SK-N-SH (cell line): ENCODE data around the gene ITGB6. TPM values are rescaled to one million over a fixed set of nuclear protein-coding genes. Genes with fewer than 3 reads are reported as not detected.

Experiments
- CTCF ChIA-PET: fragments of 300-600, 350-600 bp; formaldehyde crosslinking; extraction: SDS; loops from one replicate; lab custom pipeline; 2021; lab: Yijun Ruan, JAX
- POLR2A ChIA-PET: fragments of 350-600 bp; sonication (Branson Sonifier 250); formaldehyde crosslinking; extraction: SDS; loops from one replicate; lab custom pipeline; 2020; ENCODE audit warnings: antibody characterized with exemption, inconsistent platforms; lab: Yijun Ruan, JAX
- DNase-seq: peaks from one replicate; pipeline ENCODE4 v3.0.0; 2012
- H2AFZ ChIP-seq: fragments of 200-600 bp; sonication (generic); 2 replicates; pipeline ENCODE4 v1.8.1; 2016; ENCODE audit warnings: antibody characterized with exemption, mild to moderate bottlenecking, low read depth
- H3F3A ChIP-seq: fragments of 200-600 bp; sonication (generic); replicated peaks from 2 replicates; pipeline ENCODE3; 2016; ENCODE audit warnings: antibody characterized with exemption, mild to moderate bottlenecking; ENCODE audit not compliant: insufficient read depth
- H3K27ac ChIP-seq, 2 experiments: fragments of 200-500 bp in 1 of 2; fragments of 200-600 bp in 1 of 2; sonication (Bioruptor generic) in 1 of 2; sonication (generic), shearing (Covaris generic) in 1 of 2; 2 replicates each; pipeline versions ENCODE4 v1.5.1 to v1.6.1; 2014 to 2016; ENCODE audit warnings: low read depth in 2 of 2, inconsistent platforms in 1 of 2, low read length in 1 of 2, mild to moderate bottlenecking in 1 of 2, mixed read lengths in 1 of 2
- H3K27me3 ChIP-seq: fragments of 200-600 bp; sonication (generic), shearing (Covaris generic); 2 replicates; pipeline ENCODE4 v1.6.1; 2016; ENCODE audit warnings: mixed run types; ENCODE audit not compliant: insufficient read depth
- H3K36me3 ChIP-seq, 2 experiments: fragments of 200-500 bp in 1 of 2; fragments of 200-600 bp in 1 of 2; sonication (Bioruptor generic) in 1 of 2; sonication (generic) in 1 of 2; replicated peaks in 1 of 2; 2 replicates each; pipeline versions ENCODE3 to v1.5.1; 2014 to 2016; ENCODE audit warnings: low read length in 1 of 2, mild to moderate bottlenecking in 1 of 2; ENCODE audit not compliant: insufficient read depth in 2 of 2, control insufficient read depth in 1 of 2
- H3K4me1 ChIP-seq, 2 experiments: fragments of 200-500 bp in 1 of 2; fragments of 200-600 bp in 1 of 2; sonication (Bioruptor generic) in 1 of 2; sonication (generic), shearing (Covaris generic) in 1 of 2; 2 replicates each; pipeline versions ENCODE4 v1.5.1 to v1.6.1; 2014 to 2016; ENCODE audit warnings: low read depth in 1 of 2, low read length in 1 of 2, mixed run types in 1 of 2; ENCODE audit not compliant: insufficient read depth in 2 of 2, control insufficient read depth in 1 of 2
- H3K4me2 ChIP-seq: fragments of 200-600 bp; sonication (generic), shearing (Covaris generic); 2 replicates; pipeline ENCODE4 v1.6.1; 2017; ENCODE audit warnings: mixed run types
- H3K4me3 ChIP-seq, 2 experiments: fragments of 200-500 bp in 1 of 2; fragments of 200-600 bp in 1 of 2; sonication (Bioruptor generic) in 1 of 2; sonication (generic), shearing (Covaris generic) in 1 of 2; 2 replicates each; pipeline versions ENCODE4 v1.5.1 to v1.8.1; 2014 to 2016; ENCODE audit warnings: low read depth in 2 of 2, inconsistent platforms in 1 of 2, low read length in 1 of 2, mild to moderate bottlenecking in 1 of 2, mixed read lengths in 1 of 2, moderate library complexity in 1 of 2
- H3K79me2 ChIP-seq: fragments of 200-600 bp; sonication (generic); 2 replicates; pipeline ENCODE4 v1.8.1; 2017; ENCODE audit warnings: mild to moderate bottlenecking; ENCODE audit not compliant: insufficient read depth
- H3K9ac ChIP-seq: fragments of 200-600 bp; sonication (generic); 2 replicates; pipeline ENCODE4 v1.6.1; 2017; ENCODE audit warnings: mixed run types
- H3K9me2 ChIP-seq: fragments of 200-600 bp; sonication (generic); 2 replicates; pipeline ENCODE4 v1.6.1; 2017; ENCODE audit warnings: mixed run types
- H3K9me3 ChIP-seq: fragments of 200-600 bp; sonication (generic); 2 replicates; pipeline ENCODE4 v1.6.1; 2017; ENCODE audit warnings: mixed run types, mild to moderate bottlenecking, moderate library complexity
- H4K20me1 ChIP-seq: fragments of 200-600 bp; sonication (generic); 2 replicates; pipeline ENCODE4 v1.6.1; 2017; ENCODE audit warnings: mild to moderate bottlenecking, mixed run types; ENCODE audit not compliant: insufficient read depth
- ELF1 ChIP-seq: IDR thresholded peaks from 2 replicates; pipeline ENCODE4 v1.4.0; 2012
- EZH2phosphoT487 ChIP-seq: fragments of 200-600 bp; sonication (generic); IDR thresholded peaks from 2 replicates; pipeline ENCODE4 v1.6.1; 2017; ENCODE audit warnings: low read depth, mixed run types, mild to moderate bottlenecking, antibody characterized with exemption, moderate library complexity, borderline replicate concordance
- FOSL2 ChIP-seq: IDR thresholded peaks from 2 replicates; pipeline ENCODE4 v1.4.0; 2012; ENCODE audit warnings: low read depth, mild to moderate bottlenecking, moderate library complexity, borderline replicate concordance
- FOXM1 ChIP-seq: IDR thresholded peaks from 2 replicates; pipeline ENCODE4 v1.4.0; 2012; ENCODE audit warnings: low read depth, mild to moderate bottlenecking
- GABPA ChIP-seq: IDR thresholded peaks from 2 replicates; pipeline ENCODE4 v1.4.0; 2012; ENCODE audit warnings: low read depth, mild to moderate bottlenecking
- JUND ChIP-seq: IDR thresholded peaks from 2 replicates; pipeline ENCODE4 v1.4.0; 2012
- MEF2A ChIP-seq: IDR thresholded peaks from 2 replicates; pipeline ENCODE4 v1.4.0; 2012; ENCODE audit warnings: low read depth, borderline replicate concordance
- MXI1 ChIP-seq: IDR thresholded peaks from 2 replicates; pipeline ENCODE4 v1.6.1; 2012; ENCODE audit warnings: mild to moderate bottlenecking, low read depth, low read length, improper control_type of control experiment
- NRF1 ChIP-seq: IDR thresholded peaks from 2 replicates; pipeline ENCODE4 v1.6.1; 2012; ENCODE audit warnings: low read depth, mild to moderate bottlenecking, low read length
- POLR2AphosphoS5 ChIP-seq: IDR thresholded peaks from 2 replicates; pipeline ENCODE4 v1.6.1; 2012; ENCODE audit warnings: low read depth, low read length
- RAD21 ChIP-seq: IDR thresholded peaks from 2 replicates; pipeline ENCODE4 v1.6.1; 2012; ENCODE audit warnings: mild to moderate bottlenecking, low read length
- RFX5 ChIP-seq: IDR thresholded peaks from 2 replicates; pipeline ENCODE4 v1.6.1; 2012; ENCODE audit warnings: mild to moderate bottlenecking, improper control_type of control experiment, low read length
- SMC3 ChIP-seq: IDR thresholded peaks from 2 replicates; pipeline ENCODE4 v1.6.1; 2012; ENCODE audit warnings: low read depth, low read length, improper control_type of control experiment
- TEAD4 ChIP-seq: IDR thresholded peaks from 2 replicates; pipeline ENCODE4 v1.4.0; 2012; ENCODE audit warnings: mild to moderate bottlenecking, borderline replicate concordance; ENCODE audit not compliant: insufficient read depth
- YY1 ChIP-seq: IDR thresholded peaks from 2 replicates; pipeline ENCODE4 v1.4.0; 2012; ENCODE audit warnings: low read depth, mild to moderate bottlenecking
- WGBS: methylation state at CpG from one replicate; pipeline ENCODE4 v1.1.6; 2017; ENCODE audit warnings: low lambda C conversion rate; 5-methylcytosine and 5-hydroxymethylcytosine counted together
- polyA plus RNA-seq, 3 experiments: library from polyadenylated mRNA; depleted of rRNA; stranded (reverse); fragments of >200 nt; gene quantifications; 2 replicates each; pipeline ENCODE4 v1.2.3, GENCODE V29; 2012
- TF ChIP-seq, protein P1 (sequence below): fragments of 200-600 bp; sonication (generic); IDR thresholded peaks from 2 replicates; pipeline ENCODE4 v1.6.1; 2017; ENCODE audit warnings: antibody characterized with exemption, mild to moderate bottlenecking, moderate library complexity
- TF ChIP-seq, protein P2 (sequence below): IDR thresholded peaks from 2 replicates; pipeline ENCODE4 v1.4.0; 2012; ENCODE audit warnings: low read depth
- TF ChIP-seq, protein P3 (sequence below): fragments of 150-350 bp; IDR thresholded peaks from 2 replicates; pipeline ENCODE4 v1.6.1; 2017; ENCODE audit warnings: antibody characterized with exemption, low read length, low read depth, borderline replicate concordance
- TF ChIP-seq, protein P4 (sequence below): IDR thresholded peaks from 2 replicates; pipeline ENCODE4; 2012
- TF ChIP-seq, protein P5 (sequence below): IDR thresholded peaks from 2 replicates; pipeline ENCODE4 v1.4.0; 2012; ENCODE audit warnings: low read depth, borderline replicate concordance
- TF ChIP-seq, protein P6 (sequence below): fragments of 150-350 bp; IDR thresholded peaks from 2 replicates; pipeline ENCODE4 v1.6.1; 2016; ENCODE audit warnings: mild to moderate bottlenecking, low read depth, low read length

ITGB6 gene
- polyA plus RNA-seq, 1 of the 3 experiments (the other 2 are of a cell fraction): 0.10 TPM

DNA sequence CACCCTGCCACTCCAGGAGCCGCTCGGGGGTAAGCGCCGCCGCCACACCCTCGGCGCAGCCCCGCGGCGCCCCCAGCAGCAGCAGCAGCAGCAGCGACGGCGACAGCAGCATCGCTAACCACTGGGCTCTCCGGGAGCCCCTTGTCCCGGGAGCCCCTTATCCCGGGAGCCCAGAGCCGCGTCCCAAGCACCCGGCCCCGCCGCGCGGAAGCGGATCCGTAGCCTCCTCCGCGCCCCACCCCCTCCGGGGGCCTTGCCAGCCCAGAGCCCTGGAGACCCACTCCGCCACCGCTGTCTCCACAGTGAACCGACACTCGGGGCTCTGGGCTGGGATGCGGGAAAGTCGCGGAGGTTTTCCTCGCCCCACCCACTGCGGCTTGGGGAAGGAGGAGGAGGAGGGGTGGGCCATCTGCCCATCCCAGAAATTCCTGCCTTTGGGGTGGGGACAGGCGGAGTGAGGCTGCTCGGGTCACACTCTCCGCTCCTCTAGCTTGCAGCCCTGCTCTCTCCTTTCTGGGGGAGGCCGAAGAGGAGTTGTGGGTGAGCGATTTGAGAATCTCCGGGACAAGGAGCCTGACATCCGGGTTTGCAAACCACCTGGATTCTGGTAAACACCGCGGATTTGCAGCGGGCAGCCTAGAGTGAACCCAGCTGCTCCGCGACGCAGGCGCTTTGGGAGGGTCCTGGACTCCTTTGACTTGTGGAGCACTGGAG, 137.6 kb downstream of the ITGB6 start, which contains the start of gene PLA2R1:
PLA2R1 (minus strand) TSS at position 324 of the 714 bp plus-strand sequence; CDS start at position 112, 212 bp downstream.
- Histone ChIP-seq H3K27ac (no peak within 1 kb of the TSS), H3K36me3 (no peaks in the 10 kb centered on the region), H2AFZ (no peak within 1 kb of the TSS), H3K9me2 (no peaks in the 10 kb centered on the region), H3K4me3 (no peak within 1 kb of the TSS), H3K4me1 (peaks cover 0 to 16% of the 10 kb centered on the region in 2 experiments; a peak in 2 of 4 replicates), H3F3A (no peaks in the 10 kb centered on the region), H3K9me3 (no peaks in the 10 kb centered on the region), H4K20me1 (no peaks in the 10 kb centered on the region), H3K27me3 (no peaks in the 10 kb centered on the region), H3K9ac (no peak within 1 kb of the TSS), H3K79me2 (no peaks in the 10 kb centered on the region), H3K4me2 (no peak within 1 kb of the TSS)
- DNase-seq: no peak
- TF ChIP-seq ELF1 (no peak), MEF2A (no peak), JUND (no peak), RFX5 (no peak), EZH2phosphoT487 (no peak), FOXM1 (no peak)
- TF ChIP-seq, protein P1, sequence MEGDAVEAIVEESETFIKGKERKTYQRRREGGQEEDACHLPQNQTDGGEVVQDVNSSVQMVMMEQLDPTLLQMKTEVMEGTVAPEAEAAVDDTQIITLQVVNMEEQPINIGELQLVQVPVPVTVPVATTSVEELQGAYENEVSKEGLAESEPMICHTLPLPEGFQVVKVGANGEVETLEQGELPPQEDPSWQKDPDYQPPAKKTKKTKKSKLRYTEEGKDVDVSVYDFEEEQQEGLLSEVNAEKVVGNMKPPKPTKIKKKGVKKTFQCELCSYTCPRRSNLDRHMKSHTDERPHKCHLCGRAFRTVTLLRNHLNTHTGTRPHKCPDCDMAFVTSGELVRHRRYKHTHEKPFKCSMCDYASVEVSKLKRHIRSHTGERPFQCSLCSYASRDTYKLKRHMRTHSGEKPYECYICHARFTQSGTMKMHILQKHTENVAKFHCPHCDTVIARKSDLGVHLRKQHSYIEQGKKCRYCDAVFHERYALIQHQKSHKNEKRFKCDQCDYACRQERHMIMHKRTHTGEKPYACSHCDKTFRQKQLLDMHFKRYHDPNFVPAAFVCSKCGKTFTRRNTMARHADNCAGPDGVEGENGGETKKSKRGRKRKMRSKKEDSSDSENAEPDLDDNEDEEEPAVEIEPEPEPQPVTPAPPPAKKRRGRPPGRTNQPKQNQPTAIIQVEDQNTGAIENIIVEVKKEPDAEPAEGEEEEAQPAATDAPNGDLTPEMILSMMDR: no peak
- ChIA-PET CTCF (interaction anchor here (0.6 kb wide), 1 partner anchor 88 kb away, joined by 3 read pairs; no protein-coding TSS in a partner anchor), POLR2A (no interaction called here)
- 89% methylated on average over 20 of the region's 52 CpGs for WGBS

DNA sequence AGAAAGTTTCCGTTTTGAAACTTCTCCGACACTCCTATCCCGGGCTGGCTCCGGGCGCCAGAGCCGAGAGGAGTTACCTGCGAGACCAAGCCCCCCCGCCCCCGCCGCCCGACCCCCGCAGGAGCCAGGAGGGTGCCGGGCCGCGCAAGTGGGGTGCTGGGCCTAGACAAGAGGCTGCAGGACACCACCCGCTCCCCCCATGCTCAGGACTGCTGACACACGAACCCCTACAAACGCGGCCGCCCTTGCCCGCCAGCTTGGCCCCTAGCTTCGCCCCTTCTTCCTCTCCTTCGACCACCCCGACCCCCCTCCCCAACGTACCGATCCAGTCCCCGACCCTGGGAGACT, 138.2 kb downstream of the ITGB6 start:
- H3K36me3 ChIP-seq: no peaks in the 10 kb centered on the region
- no peak for TF ChIP-seq RAD21
- TF ChIP-seq, protein P2, sequence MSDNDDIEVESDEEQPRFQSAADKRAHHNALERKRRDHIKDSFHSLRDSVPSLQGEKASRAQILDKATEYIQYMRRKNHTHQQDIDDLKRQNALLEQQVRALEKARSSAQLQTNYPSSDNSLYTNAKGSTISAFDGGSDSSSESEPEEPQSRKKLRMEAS: no peak
- no peak for TF ChIP-seq FOSL2
- no peak for TF ChIP-seq SMC3
- TF ChIP-seq, protein P3, sequence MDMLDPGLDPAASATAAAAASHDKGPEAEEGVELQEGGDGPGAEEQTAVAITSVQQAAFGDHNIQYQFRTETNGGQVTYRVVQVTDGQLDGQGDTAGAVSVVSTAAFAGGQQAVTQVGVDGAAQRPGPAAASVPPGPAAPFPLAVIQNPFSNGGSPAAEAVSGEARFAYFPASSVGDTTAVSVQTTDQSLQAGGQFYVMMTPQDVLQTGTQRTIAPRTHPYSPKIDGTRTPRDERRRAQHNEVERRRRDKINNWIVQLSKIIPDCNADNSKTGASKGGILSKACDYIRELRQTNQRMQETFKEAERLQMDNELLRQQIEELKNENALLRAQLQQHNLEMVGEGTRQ: no peak
- no peak for TF ChIP-seq YY1
- TF ChIP-seq, protein P4, sequence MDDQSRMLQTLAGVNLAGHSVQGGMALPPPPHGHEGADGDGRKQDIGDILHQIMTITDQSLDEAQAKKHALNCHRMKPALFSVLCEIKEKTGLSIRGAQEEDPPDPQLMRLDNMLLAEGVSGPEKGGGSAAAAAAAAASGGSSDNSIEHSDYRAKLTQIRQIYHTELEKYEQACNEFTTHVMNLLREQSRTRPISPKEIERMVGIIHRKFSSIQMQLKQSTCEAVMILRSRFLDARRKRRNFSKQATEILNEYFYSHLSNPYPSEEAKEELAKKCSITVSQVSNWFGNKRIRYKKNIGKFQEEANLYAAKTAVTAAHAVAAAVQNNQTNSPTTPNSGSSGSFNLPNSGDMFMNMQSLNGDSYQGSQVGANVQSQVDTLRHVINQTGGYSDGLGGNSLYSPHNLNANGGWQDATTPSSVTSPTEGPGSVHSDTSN: no peak
- no peak for TF ChIP-seq FOXM1
- TF ChIP-seq, protein P5, sequence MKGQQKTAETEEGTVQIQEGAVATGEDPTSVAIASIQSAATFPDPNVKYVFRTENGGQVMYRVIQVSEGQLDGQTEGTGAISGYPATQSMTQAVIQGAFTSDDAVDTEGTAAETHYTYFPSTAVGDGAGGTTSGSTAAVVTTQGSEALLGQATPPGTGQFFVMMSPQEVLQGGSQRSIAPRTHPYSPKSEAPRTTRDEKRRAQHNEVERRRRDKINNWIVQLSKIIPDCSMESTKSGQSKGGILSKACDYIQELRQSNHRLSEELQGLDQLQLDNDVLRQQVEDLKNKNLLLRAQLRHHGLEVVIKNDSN: no peak
- no peak for TF ChIP-seq TEAD4
- TF ChIP-seq NRF1: no peak
- no peak for TF ChIP-seq MEF2A
- no peak for TF ChIP-seq JUND
- TF ChIP-seq, protein P6, sequence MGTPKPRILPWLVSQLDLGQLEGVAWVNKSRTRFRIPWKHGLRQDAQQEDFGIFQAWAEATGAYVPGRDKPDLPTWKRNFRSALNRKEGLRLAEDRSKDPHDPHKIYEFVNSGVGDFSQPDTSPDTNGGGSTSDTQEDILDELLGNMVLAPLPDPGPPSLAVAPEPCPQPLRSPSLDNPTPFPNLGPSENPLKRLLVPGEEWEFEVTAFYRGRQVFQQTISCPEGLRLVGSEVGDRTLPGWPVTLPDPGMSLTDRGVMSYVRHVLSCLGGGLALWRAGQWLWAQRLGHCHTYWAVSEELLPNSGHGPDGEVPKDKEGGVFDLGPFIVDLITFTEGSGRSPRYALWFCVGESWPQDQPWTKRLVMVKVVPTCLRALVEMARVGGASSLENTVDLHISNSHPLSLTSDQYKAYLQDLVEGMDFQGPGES: no peak
- TF ChIP-seq GABPA: no peak
- TF ChIP-seq MXI1: no peak
- no peak for TF ChIP-seq POLR2AphosphoS5
- TF ChIP-seq EZH2phosphoT487: no peak
- TF ChIP-seq, all 33 proteins: peak for 0
- Histone ChIP-seq H3K9me3 (no peaks in the 10 kb centered on the region), H3K9me2 (no peaks in the 10 kb centered on the region), H3K79me2 (no peaks in the 10 kb centered on the region), H3K4me1 (peaks cover 0 to 16% of the 10 kb centered on the region in 2 experiments; a peak in 2 of 4 replicates), H3F3A (no peaks in the 10 kb centered on the region), H3K4me3 (no peak overlapping the region), H3K4me2 (no peak overlapping the region), H3K27me3 (no peaks in the 10 kb centered on the region), H4K20me1 (no peaks in the 10 kb centered on the region), H2AFZ (no peak overlapping the region), H3K27ac (no peak overlapping the region), H3K9ac (no peak overlapping the region)
- DNase-seq: peak; percentile 32
- POLR2A ChIA-PET: no interaction called here
- WGBS: 90% methylated on average over 14 of the region's 27 CpGs
- CTCF ChIA-PET: interaction anchor here (0.6 kb wide), 1 partner anchor 88 kb away, joined by 3 read pairs; no protein-coding TSS in a partner anchor
